C4-2B (cell line): ENCODE measurements around the gene RAB27A.

Experiments used
- ZFX ChIP-seq: fragments of 450-650 bp; IDR thresholded peaks from 2 replicates; pipeline ENCODE4 v1.6.1; 2017
- TF ChIP-seq, protein P1 (sequence below): fragments of 450-650 bp; conservative IDR thresholded peaks from 2 replicates; pipeline ENCODE4 v1.5.1; 2017; ENCODE audit warnings: mild to moderate bottlenecking

DNA sequence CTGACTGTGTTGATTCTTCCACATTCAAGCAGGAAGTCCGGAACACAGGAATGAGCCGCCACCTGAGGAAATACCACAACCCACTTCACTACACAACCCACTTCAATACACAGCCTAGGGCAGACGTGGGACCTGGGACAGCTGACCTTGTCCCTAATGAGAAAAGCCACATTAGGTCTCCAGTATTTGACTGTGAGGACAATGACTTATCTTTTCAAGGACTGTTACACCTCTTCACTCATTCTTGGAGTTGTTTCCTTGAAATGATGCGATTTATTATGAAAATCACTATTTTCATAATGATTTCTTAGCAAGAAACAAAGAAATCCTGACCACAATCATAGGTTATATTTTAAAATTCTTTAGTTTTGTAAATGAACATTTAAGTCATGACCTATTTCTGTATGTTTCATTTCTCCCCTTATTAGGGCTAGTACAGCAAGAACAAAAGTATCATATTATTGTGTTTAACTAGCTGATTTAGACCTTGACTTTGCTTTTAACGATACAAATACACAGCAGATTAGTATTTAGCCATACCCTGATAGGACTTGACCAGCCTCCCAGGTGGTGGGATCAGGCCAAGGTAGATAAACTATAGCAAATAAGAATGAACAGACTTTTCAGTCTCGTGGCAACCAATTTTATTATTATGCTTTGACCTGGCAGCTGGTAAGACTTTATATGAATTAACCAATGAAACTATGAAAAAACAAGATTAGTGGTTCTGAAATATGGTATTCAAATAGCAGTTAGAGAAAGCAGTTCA is 6.0 kb downstream of the RAB27A start:
- TF ChIP-seq, protein P1, sequence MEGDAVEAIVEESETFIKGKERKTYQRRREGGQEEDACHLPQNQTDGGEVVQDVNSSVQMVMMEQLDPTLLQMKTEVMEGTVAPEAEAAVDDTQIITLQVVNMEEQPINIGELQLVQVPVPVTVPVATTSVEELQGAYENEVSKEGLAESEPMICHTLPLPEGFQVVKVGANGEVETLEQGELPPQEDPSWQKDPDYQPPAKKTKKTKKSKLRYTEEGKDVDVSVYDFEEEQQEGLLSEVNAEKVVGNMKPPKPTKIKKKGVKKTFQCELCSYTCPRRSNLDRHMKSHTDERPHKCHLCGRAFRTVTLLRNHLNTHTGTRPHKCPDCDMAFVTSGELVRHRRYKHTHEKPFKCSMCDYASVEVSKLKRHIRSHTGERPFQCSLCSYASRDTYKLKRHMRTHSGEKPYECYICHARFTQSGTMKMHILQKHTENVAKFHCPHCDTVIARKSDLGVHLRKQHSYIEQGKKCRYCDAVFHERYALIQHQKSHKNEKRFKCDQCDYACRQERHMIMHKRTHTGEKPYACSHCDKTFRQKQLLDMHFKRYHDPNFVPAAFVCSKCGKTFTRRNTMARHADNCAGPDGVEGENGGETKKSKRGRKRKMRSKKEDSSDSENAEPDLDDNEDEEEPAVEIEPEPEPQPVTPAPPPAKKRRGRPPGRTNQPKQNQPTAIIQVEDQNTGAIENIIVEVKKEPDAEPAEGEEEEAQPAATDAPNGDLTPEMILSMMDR = no peak
- no peak for TF ChIP-seq ZFX
